ENCODE measurements around the gene HIBADH. TPM values are rescaled to one million over a fixed set of nuclear protein-coding genes. Genes with fewer than 3 reads are reported as not detected.

The HIBADH gene
- total RNA-seq = 10 to 100 TPM; 13.1 to 13.3 TPM

- CTCF ChIA-PET = interaction anchor here (0.7 to 2.0 kb wide), 8 partner anchors 12 to 120 kb away, joined by 3 to 5 read pairs (median 3); no protein-coding TSS in a partner anchor
- POLR2A ChIA-PET = interaction anchor here (1.1 to 3.8 kb wide), 8 partner anchors 9 to 82 kb away, joined by 3 to 54 read pairs (median 6); partner anchors contain the start of gene TAX1BP1
- Mint-ChIP-seq H3K27me3 (peaks cover 3% of the 10 kb centered on the region), H3K4me1 (peaks cover 22% of the 10 kb centered on the region), H3K9me3 (no peaks in the 10 kb centered on the region), H3K36me3 (ENCODE audit: low read depth) (no peaks in the 10 kb centered on the region), H3K27ac (peak within 1 kb of the TSS; percentile 73), H3K4me3 (peak within 1 kb of the TSS; percentile 76)
- DNase-seq = peak; percentile 96
These were observed at the start of gene HIBADH for GRCh38 chr7:27662490-27663205. Gene HIBADH (minus strand): TSS chr7:27662883. CDS start chr7:27662788, 95 bp downstream.

GRCh38 chr7:27712217-27712616 is 49.5 kb upstream of the HIBADH start:
- H3K27ac Mint-ChIP-seq = no peak overlapping the region
- H3K4me3 Mint-ChIP-seq = no peak overlapping the region
- no peaks in the 10 kb centered on the region for H3K9me3 Mint-ChIP-seq
- peaks cover 11% of the 10 kb centered on the region for H3K27me3 Mint-ChIP-seq
- ChIA-PET CTCF (no interaction called here), POLR2A (interaction anchor here (0.8 kb wide), 1 partner anchor 29 kb away, joined by 3 read pairs; no protein-coding TSS in a partner anchor)
- H3K4me1 Mint-ChIP-seq = peaks cover 12% of the 10 kb centered on the region
- DNase-seq = no peak
- H3K36me3 Mint-ChIP-seq (ENCODE audit: low read depth) = no peaks in the 10 kb centered on the region

- H3K4me1 Mint-ChIP-seq = peaks cover 12% of the 10 kb centered on the region
- H3K9me3 Mint-ChIP-seq = no peaks in the 10 kb centered on the region
- H3K27me3 Mint-ChIP-seq = peaks cover 7% of the 10 kb centered on the region
- no peak overlapping the region for H3K27ac Mint-ChIP-seq
- no peaks in the 10 kb centered on the region for H3K36me3 Mint-ChIP-seq (ENCODE audit: low read depth)
- H3K4me3 Mint-ChIP-seq = no peak overlapping the region
- ChIA-PET CTCF (interaction anchor here (0.6 kb wide), 1 partner anchor 388 kb away, joined by 3 read pairs; no protein-coding TSS in a partner anchor), POLR2A (interaction anchor here (1.0 kb wide), 1 partner anchor 31 kb away, joined by 3 read pairs; no protein-coding TSS in a partner anchor)
- no peak for DNase-seq
These were observed 46.7 kb upstream of the HIBADH start for GRCh38 chr7:27709137-27710075.

- Mint-ChIP-seq H3K4me1 (peaks cover 12% of the 10 kb centered on the region), H3K36me3 (ENCODE audit: low read depth) (no peaks in the 10 kb centered on the region), H3K27ac (no peak overlapping the region), H3K9me3 (no peaks in the 10 kb centered on the region), H3K4me3 (no peak overlapping the region), H3K27me3 (peaks cover 7% of the 10 kb centered on the region)
- ChIA-PET CTCF (interaction anchor here (0.6 kb wide), 1 partner anchor 389 kb away, joined by 3 read pairs; no protein-coding TSS in a partner anchor), POLR2A (no interaction called here)
- no peak for DNase-seq
These were observed 45.8 kb upstream of the HIBADH start for GRCh38 chr7:27708485-27708884.

- H3K27me3 Mint-ChIP-seq = peaks cover 10% of the 10 kb centered on the region
- H3K36me3 Mint-ChIP-seq (ENCODE audit: low read depth) = no peaks in the 10 kb centered on the region
- CTCF ChIA-PET = no interaction called here
- H3K4me1 Mint-ChIP-seq = peaks cover 12% of the 10 kb centered on the region
- no peak for DNase-seq
- POLR2A ChIA-PET = no interaction called here
- H3K9me3 Mint-ChIP-seq = no peaks in the 10 kb centered on the region
- no peak overlapping the region for H3K4me3 Mint-ChIP-seq
- no peak overlapping the region for H3K27ac Mint-ChIP-seq
These were observed 42.5 kb upstream of the HIBADH start for GRCh38 chr7:27705200-27705594.

- H3K4me1 Mint-ChIP-seq = peaks cover 8% of the 10 kb centered on the region
- H3K4me3 Mint-ChIP-seq = no peak overlapping the region
- H3K36me3 Mint-ChIP-seq (ENCODE audit: low read depth) = no peaks in the 10 kb centered on the region
- H3K9me3 Mint-ChIP-seq = no peaks in the 10 kb centered on the region
- no peak for DNase-seq
- ChIA-PET POLR2A (no interaction called here), CTCF (interaction anchor here (0.7 kb wide), 1 partner anchor 417 kb away, joined by 3 read pairs; no protein-coding TSS in a partner anchor)
- H3K27me3 Mint-ChIP-seq = peaks cover 10% of the 10 kb centered on the region
- H3K27ac Mint-ChIP-seq = no peak overlapping the region
These were observed 41.9 kb upstream of the HIBADH start for GRCh38 chr7:27704422-27705199.

GRCh38 chr7:27703181-27703580 is 40.5 kb upstream of the HIBADH start:
- Mint-ChIP-seq H3K4me3 (no peak overlapping the region), H3K27ac (no peak overlapping the region), H3K9me3 (no peaks in the 10 kb centered on the region), H3K4me1 (peaks cover under 1% of the 10 kb centered on the region), H3K36me3 (ENCODE audit: low read depth) (no peaks in the 10 kb centered on the region), H3K27me3 (peaks cover 10% of the 10 kb centered on the region)
- CTCF ChIA-PET = interaction anchor here (0.9 kb wide), 1 partner anchor 16 kb away, joined by 3 read pairs; no protein-coding TSS in a partner anchor
- POLR2A ChIA-PET = no interaction called here
- no peak for DNase-seq

- Mint-ChIP-seq H3K4me1 (peaks cover 5% of the 10 kb centered on the region), H3K4me3 (no peak overlapping the region), H3K36me3 (ENCODE audit: low read depth) (no peaks in the 10 kb centered on the region), H3K27me3 (peaks cover 10% of the 10 kb centered on the region), H3K9me3 (no peaks in the 10 kb centered on the region), H3K27ac (no peak overlapping the region)
- ChIA-PET CTCF (no interaction called here), POLR2A (no interaction called here)
- no peak for DNase-seq
These were observed 37.8 kb upstream of the HIBADH start for GRCh38 chr7:27700501-27700900.

- H3K4me3 Mint-ChIP-seq = no peak overlapping the region
- no peaks in the 10 kb centered on the region for H3K9me3 Mint-ChIP-seq
- peaks cover 4% of the 10 kb centered on the region for H3K27me3 Mint-ChIP-seq
- no peak overlapping the region for H3K27ac Mint-ChIP-seq
- no peak for DNase-seq
- POLR2A ChIA-PET = no interaction called here
- CTCF ChIA-PET = no interaction called here
- no peaks in the 10 kb centered on the region for H3K36me3 Mint-ChIP-seq (ENCODE audit: low read depth)
- peaks cover 5% of the 10 kb centered on the region for H3K4me1 Mint-ChIP-seq
These were observed 37.1 kb upstream of the HIBADH start for GRCh38 chr7:27699751-27700150.

GRCh38 chr7:27697861-27698430 is 35.3 kb upstream of the HIBADH start:
- peak; percentile 26 for DNase-seq
- Mint-ChIP-seq H3K27me3 (peaks cover 3% of the 10 kb centered on the region), H3K36me3 (ENCODE audit: low read depth) (no peaks in the 10 kb centered on the region), H3K27ac (no peak overlapping the region), H3K4me1 (peaks cover 5% of the 10 kb centered on the region), H3K9me3 (no peaks in the 10 kb centered on the region), H3K4me3 (no peak overlapping the region)
- ChIA-PET POLR2A (no interaction called here), CTCF (interaction anchor here (0.5 to 1.4 kb wide), 2 partner anchors 10 to 913 kb away, joined by 3 read pairs; no protein-coding TSS in a partner anchor)

- Mint-ChIP-seq H3K27ac (no peak overlapping the region), H3K9me3 (no peaks in the 10 kb centered on the region), H3K27me3 (peaks cover 2% of the 10 kb centered on the region), H3K36me3 (ENCODE audit: low read depth) (no peaks in the 10 kb centered on the region), H3K4me3 (no peak overlapping the region), H3K4me1 (peaks cover 5% of the 10 kb centered on the region)
- ChIA-PET CTCF (no interaction called here), POLR2A (no interaction called here)
- no peak for DNase-seq
These were observed 32.4 kb upstream of the HIBADH start for GRCh38 chr7:27695096-27695495.

GRCh38 chr7:27693794-27694193 is 31.1 kb upstream of the HIBADH start:
- H3K4me3 Mint-ChIP-seq = no peak overlapping the region
- no peak overlapping the region for H3K27ac Mint-ChIP-seq
- no peak for DNase-seq
- H3K4me1 Mint-ChIP-seq = peaks cover 5% of the 10 kb centered on the region
- peaks cover 6% of the 10 kb centered on the region for H3K27me3 Mint-ChIP-seq
- CTCF ChIA-PET = no interaction called here
- H3K36me3 Mint-ChIP-seq (ENCODE audit: low read depth) = no peaks in the 10 kb centered on the region
- H3K9me3 Mint-ChIP-seq = no peaks in the 10 kb centered on the region
- POLR2A ChIA-PET = interaction anchor here (0.6 kb wide), 1 partner anchor 103 kb away, joined by 3 read pairs; no protein-coding TSS in a partner anchor
